Measurements from ENCODE around the gene PLD3. TPM values are rescaled to one million over a fixed set of nuclear protein-coding genes. Genes with fewer than 3 reads are reported as not detected.

The PLD3 gene
- total RNA-seq, 1 experiment from 2014 or later = 310 TPM

- CTCF ChIA-PET = no interaction called here
Observed at GRCh38 chr19:40419066-40419612, 70.6 kb downstream of the PLD3 start.

GRCh38 chr19:40419780-40420179 is 71.3 kb downstream of the PLD3 start:
- CTCF ChIA-PET = interaction anchor here (0.6 to 1.9 kb wide), 4 partner anchors 12 to 101 kb away, joined by 4 to 14 read pairs (median 7); no protein-coding TSS in a partner anchor
- H3K9me3 ChIP-seq (ENCODE audit: low read depth, low read length, poor library complexity, severe bottlenecking) = no peaks in the 10 kb centered on the region
- DNase-seq (ENCODE audit: low spot score) = no peak
- H3K27me3 ChIP-seq (replicated peaks; ENCODE audit: insufficient read depth, low read depth, low read length, poor library complexity) = no peaks in the 10 kb centered on the region
- H3K4me3 ChIP-seq (ENCODE audit: low read depth, low read length, poor library complexity, severe bottlenecking) = no peak overlapping the region
- intact Hi-C loops (cut with micrococcal nuclease; ENCODE audit: unreplicated experiment) = no loop called here
- no TSS peak for BruUV-seq (replicated peaks)
- H3K36me3 ChIP-seq (ENCODE audit: insufficient read depth, low read length, poor library complexity, severe bottlenecking) = peaks cover 10% of the 10 kb centered on the region
- H3K4me1 ChIP-seq (ENCODE audit: insufficient read depth, low read length, poor library complexity, severe bottlenecking) = peaks cover 6% of the 10 kb centered on the region
- TF ChIP-seq EZH2 (IDR thresholded peaks at IDR 0.05; ENCODE audit: borderline replicate concordance, low read depth, low read length, poor library complexity, severe bottlenecking) (no peak), CTCF (conservative IDR thresholded peaks at IDR 0.05; ENCODE audit: low read depth, low read length) (no peak)
- H3K27ac ChIP-seq (ENCODE audit: low read depth, low read length, poor library complexity, severe bottlenecking) = no peak overlapping the region
- POLR2A ChIA-PET (ENCODE audit: low non-redundant PET) = no interaction called here

More at GRCh38 chr19:40419066-40419612, 70.6 kb downstream of the PLD3 start:
- TF ChIP-seq EZH2 (IDR thresholded peaks at IDR 0.05; ENCODE audit: borderline replicate concordance, low read depth, low read length, poor library complexity, severe bottlenecking) (no peak), CTCF (conservative IDR thresholded peaks at IDR 0.05; ENCODE audit: low read depth, low read length) (no peak)
- no TSS peak for BruUV-seq (replicated peaks)
- Histone ChIP-seq H3K9me3 (ENCODE audit: low read depth, low read length, poor library complexity, severe bottlenecking) (no peaks in the 10 kb centered on the region), H3K36me3 (ENCODE audit: insufficient read depth, low read length, poor library complexity, severe bottlenecking) (peaks cover 10% of the 10 kb centered on the region), H3K4me3 (ENCODE audit: low read depth, low read length, poor library complexity, severe bottlenecking) (no peak overlapping the region), H3K4me1 (ENCODE audit: insufficient read depth, low read length, poor library complexity, severe bottlenecking) (peaks cover 6% of the 10 kb centered on the region), H3K27me3 (replicated peaks; ENCODE audit: insufficient read depth, low read depth, low read length, poor library complexity) (no peaks in the 10 kb centered on the region), H3K27ac (ENCODE audit: low read depth, low read length, poor library complexity, severe bottlenecking) (no peak overlapping the region)
- intact Hi-C loops (cut with micrococcal nuclease; ENCODE audit: unreplicated experiment) = no loop called here
- POLR2A ChIA-PET (ENCODE audit: low non-redundant PET) = no interaction called here
- no peak for DNase-seq (ENCODE audit: low spot score)

DNA sequence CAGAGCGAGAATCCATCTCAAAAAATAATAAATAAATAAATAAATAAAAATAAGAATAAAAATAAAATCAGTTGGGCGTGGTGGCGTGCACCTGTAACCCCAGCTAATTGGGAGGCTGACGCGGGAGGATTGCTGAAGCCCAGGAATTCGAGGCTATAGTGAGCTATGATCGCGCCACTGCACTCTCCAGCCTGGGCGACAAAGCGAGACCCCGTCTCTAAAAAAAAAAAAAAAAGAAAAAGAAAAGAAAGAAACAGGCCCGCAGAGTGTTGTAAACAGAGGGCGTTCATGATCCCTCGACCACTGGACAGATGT is 71.9 kb downstream of the PLD3 start:
- ChIA-PET CTCF (interaction anchor here (0.6 to 1.9 kb wide), 9 partner anchors 13 to 184 kb away, joined by 4 to 14 read pairs (median 6); partner anchors contain the start of gene BLVRB), POLR2A (ENCODE audit: low non-redundant PET) (interaction anchor here (0.6 to 0.7 kb wide), 2 partner anchors 92 to 182 kb away, joined by 4 to 5 read pairs; no protein-coding TSS in a partner anchor)
- no peaks in the 10 kb centered on the region for H3K27me3 ChIP-seq (replicated peaks; ENCODE audit: insufficient read depth, low read depth, low read length, poor library complexity)
- no peak for TF ChIP-seq EZH2 (IDR thresholded peaks at IDR 0.05; ENCODE audit: borderline replicate concordance, low read depth, low read length, poor library complexity, severe bottlenecking)
- no peak for TF ChIP-seq CTCF (conservative IDR thresholded peaks at IDR 0.05; ENCODE audit: low read depth, low read length)
- H3K4me1 ChIP-seq (ENCODE audit: insufficient read depth, low read length, poor library complexity, severe bottlenecking) = peaks cover 6% of the 10 kb centered on the region
- H3K27ac ChIP-seq (ENCODE audit: low read depth, low read length, poor library complexity, severe bottlenecking) = peak overlapping the region; percentile 90
- intact Hi-C loops (cut with micrococcal nuclease; ENCODE audit: unreplicated experiment) = no loop called here
- peaks cover 10% of the 10 kb centered on the region for H3K36me3 ChIP-seq (ENCODE audit: insufficient read depth, low read length, poor library complexity, severe bottlenecking)
- no TSS peak for BruUV-seq (replicated peaks)
- no peaks in the 10 kb centered on the region for H3K9me3 ChIP-seq (ENCODE audit: low read depth, low read length, poor library complexity, severe bottlenecking)
- peak overlapping the region; percentile 57 for H3K4me3 ChIP-seq (ENCODE audit: low read depth, low read length, poor library complexity, severe bottlenecking)
- DNase-seq (ENCODE audit: low spot score) = no peak
